ENCODE measurements around the gene FAM47E. TPM values are rescaled to one million over a fixed set of nuclear protein-coding genes. Genes with fewer than 3 reads are reported as not detected.

FAM47E gene
- total RNA-seq, 1 donor from 2014 or later, result 6.4 TPM

- TF ChIP-seq CTCF (IDR thresholded peaks at IDR 0.05), result no peak
- H3K4me1 ChIP-seq, result peaks cover 94% of the 10 kb centered on the region
- peak overlapping the region; percentile 37 for H3K4me3 ChIP-seq
Measured at GRCh38 chr4:76207549-76207948, 44.0 kb upstream of the FAM47E start.

GRCh38 chr4:76208005-76208765 lies 43.3 kb upstream of the FAM47E start:
- Histone ChIP-seq H3K36me3 (no peaks in the 10 kb centered on the region), H3K4me1 (peaks cover 91% of the 10 kb centered on the region), H3K4me3 (peak overlapping the region; percentile 37), H3K27ac (peak overlapping the region; percentile 97), H3K9me3 (no peaks in the 10 kb centered on the region), H3K27me3 (ENCODE audit: low read depth) (no peaks in the 10 kb centered on the region)
- intact Hi-C loops (cut with DNase I), result no loop called here
- DNase-seq (peak; percentile 77), ATAC-seq (peak; percentile 87 to 93)
- TF ChIP-seq CTCF (IDR thresholded peaks at IDR 0.05), result no peak

More at GRCh38 chr4:76207549-76207948, 44.0 kb upstream of the FAM47E start:
- Histone ChIP-seq H3K9me3 (no peaks in the 10 kb centered on the region), H3K36me3 (no peaks in the 10 kb centered on the region), H3K27ac (peak overlapping the region; percentile 97), H3K27me3 (ENCODE audit: low read depth) (no peaks in the 10 kb centered on the region)
- intact Hi-C loops (cut with DNase I), result no loop called here
- ATAC-seq (no peak), DNase-seq (no peak)

GRCh38 chr4:76209881-76210280 lies 41.6 kb upstream of the FAM47E start:
- no peak for TF ChIP-seq CTCF (IDR thresholded peaks at IDR 0.05)
- DNase-seq (no peak), ATAC-seq (no peak)
- H3K4me3 ChIP-seq, result peak overlapping the region; percentile 68
- H3K27ac ChIP-seq, result peak overlapping the region; percentile 97
- H3K9me3 ChIP-seq, result no peaks in the 10 kb centered on the region
- no peaks in the 10 kb centered on the region for H3K27me3 ChIP-seq (ENCODE audit: low read depth)
- no peaks in the 10 kb centered on the region for H3K36me3 ChIP-seq
- peaks cover 85% of the 10 kb centered on the region for H3K4me1 ChIP-seq
- intact Hi-C loops (cut with DNase I), result no loop called here

- intact Hi-C loops (cut with DNase I), result no loop called here
- DNase-seq (no peak), ATAC-seq (no peak)
- no peak for TF ChIP-seq CTCF (IDR thresholded peaks at IDR 0.05)
- H3K4me3 ChIP-seq, result peak overlapping the region; percentile 68
- H3K4me1 ChIP-seq, result peaks cover 89% of the 10 kb centered on the region
- no peaks in the 10 kb centered on the region for H3K27me3 ChIP-seq (ENCODE audit: low read depth)
- peak overlapping the region; percentile 97 for H3K27ac ChIP-seq
- no peaks in the 10 kb centered on the region for H3K36me3 ChIP-seq
- H3K9me3 ChIP-seq, result no peaks in the 10 kb centered on the region
Measured at GRCh38 chr4:76210452-76210851, 41.1 kb upstream of the FAM47E start.

- intact Hi-C loops (cut with DNase I), result no loop called here
- H3K4me1 ChIP-seq, result peaks cover 88% of the 10 kb centered on the region
- no peak for ATAC-seq
- H3K27ac ChIP-seq, result peak overlapping the region; percentile 97
- H3K4me3 ChIP-seq, result peak overlapping the region; percentile 68
- H3K36me3 ChIP-seq, result no peaks in the 10 kb centered on the region
- H3K27me3 ChIP-seq (ENCODE audit: low read depth), result no peaks in the 10 kb centered on the region
- H3K9me3 ChIP-seq, result no peaks in the 10 kb centered on the region
- no peak for DNase-seq
- no peak for TF ChIP-seq CTCF (IDR thresholded peaks at IDR 0.05)
Measured at GRCh38 chr4:76211769-76212708, 39.5 kb upstream of the FAM47E start.
